DMS79 (cell line): ENCODE measurements around the gene CDH4.
A peak's percentile ranks its signal among the peaks of the same experiment; 100 is the strongest.

Source experiments
- DNase-seq: peaks from one replicate; lab custom pipeline; 2025; lab: John Stamatoyannopoulos, UW

CDH4 gene

DNA sequence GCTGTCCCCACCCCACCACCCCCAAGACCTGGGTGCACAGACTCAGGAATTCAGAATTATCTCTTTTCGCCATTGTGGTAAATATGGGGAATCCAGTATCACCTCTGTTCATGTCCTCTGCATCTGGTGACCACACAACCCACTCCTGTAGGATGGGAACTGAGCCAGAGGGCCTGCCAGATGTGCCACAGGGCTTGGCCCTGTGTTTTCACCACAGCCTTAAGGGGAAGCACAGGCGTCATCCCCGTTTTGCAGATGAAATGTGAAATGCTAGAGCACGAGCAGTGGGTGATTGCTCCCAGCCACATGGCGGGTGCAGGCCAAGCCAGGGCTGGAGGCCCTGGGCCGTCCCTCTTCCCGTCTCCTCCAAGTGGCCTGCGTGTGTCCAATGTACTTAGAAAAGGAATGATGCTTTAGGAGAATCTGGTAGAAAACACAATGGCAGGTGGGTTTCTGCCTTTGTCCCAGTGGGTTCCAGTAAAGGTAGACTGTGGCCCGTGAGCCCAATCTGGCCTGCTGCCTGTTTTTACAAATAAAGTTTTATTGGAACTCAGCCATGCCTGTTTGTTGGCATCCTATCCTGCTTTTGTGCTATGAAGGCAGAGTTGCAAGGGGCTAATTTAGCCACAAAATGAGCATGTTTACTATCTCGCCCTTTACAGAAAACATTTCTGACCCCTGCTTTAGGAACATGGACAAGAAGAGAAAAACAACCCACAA lies 309.2 kb downstream of the CDH4 start:
- DNase-seq: no peak

DNA sequence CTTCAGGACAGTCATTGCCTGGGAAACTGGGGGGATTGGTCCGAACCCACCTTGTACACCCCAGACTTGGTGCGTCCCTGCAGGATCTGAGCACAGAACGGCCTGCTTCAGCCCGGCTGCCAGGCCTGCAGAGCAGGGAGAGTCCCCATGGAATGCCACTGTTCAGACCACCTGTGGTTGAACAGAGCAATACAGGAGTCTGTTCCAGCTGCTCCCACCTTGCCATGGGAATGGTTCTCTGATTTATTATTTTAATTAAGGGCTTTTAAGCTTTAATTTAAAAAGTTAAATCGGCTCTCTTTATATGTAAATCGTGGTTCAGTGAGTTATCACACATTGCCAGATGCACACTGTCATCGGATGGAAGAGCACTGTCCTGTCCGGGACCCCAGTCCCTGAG lies 310.4 kb downstream of the CDH4 start:
- DNase-seq: no peak

DNA sequence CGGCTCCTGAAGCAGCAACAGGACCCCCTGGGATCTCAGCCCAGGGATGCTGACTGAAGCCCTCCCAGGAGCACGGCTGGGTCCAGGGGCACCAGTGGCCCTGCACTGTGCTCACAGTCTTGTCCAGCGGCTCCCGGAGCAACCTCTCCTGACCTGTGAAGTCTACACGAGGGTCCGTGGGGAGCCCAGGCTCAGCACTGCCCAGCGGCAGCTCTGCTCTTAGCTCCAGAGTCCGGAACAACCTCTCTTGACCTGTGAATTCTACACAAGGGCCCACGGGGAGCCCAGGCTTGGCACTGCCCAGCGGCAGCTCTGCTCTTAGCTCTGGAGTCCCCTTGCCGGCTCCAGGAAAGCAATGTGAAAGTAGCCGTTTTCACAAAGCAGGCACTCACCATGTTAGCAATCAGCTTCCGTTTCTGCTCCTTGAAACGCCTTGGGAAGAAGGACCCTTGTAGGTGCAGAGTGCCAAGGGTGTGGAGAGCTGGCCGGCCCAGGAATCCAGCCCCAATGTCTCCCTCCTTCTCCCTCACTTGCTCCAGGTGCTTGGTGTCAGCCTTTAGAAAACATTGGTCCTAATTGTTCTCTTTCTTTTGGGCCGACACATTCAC lies 310.9 kb downstream of the CDH4 start:
- peak; percentile 42 for DNase-seq

DNA sequence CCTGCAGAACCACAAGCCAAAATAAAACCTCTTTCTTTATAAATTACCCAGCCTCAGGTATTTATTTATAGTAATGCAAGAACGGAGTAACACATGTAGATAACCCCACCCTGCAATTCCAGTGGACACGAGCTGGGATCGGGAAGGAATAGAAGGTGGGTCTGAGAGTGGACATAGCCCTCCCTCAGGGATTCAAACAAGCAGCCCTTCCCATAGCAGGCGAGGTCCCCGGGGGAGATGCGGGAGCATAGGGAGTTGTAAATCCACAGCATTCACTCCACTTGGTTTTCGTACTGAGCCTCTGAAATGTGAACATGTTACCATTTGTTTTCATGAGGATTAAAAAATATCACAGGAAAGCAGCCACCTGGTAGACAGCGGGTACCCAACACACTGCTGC lies 312.6 kb downstream of the CDH4 start:
- no peak for DNase-seq

DNA sequence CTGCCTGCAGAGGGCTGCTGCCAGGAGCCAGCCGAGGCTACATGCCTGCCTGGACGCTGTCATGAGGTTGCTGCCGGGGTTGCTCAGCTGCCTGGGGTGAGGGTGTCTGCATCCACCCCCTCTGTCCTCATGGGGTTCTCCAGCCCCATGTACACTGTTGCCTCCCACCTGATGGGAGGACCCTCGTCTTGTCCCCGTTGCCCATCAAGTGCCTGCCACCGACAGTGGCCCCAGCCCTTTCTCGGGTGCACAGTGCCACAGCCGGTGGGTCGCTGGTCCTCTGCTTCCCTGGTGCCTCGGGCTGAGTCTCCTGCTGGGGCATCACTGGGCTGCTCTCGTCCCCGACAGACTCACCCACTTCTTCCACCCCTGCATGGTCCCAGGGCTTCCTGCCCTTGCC lies 313.7 kb downstream of the CDH4 start:
- no peak for DNase-seq

DNA sequence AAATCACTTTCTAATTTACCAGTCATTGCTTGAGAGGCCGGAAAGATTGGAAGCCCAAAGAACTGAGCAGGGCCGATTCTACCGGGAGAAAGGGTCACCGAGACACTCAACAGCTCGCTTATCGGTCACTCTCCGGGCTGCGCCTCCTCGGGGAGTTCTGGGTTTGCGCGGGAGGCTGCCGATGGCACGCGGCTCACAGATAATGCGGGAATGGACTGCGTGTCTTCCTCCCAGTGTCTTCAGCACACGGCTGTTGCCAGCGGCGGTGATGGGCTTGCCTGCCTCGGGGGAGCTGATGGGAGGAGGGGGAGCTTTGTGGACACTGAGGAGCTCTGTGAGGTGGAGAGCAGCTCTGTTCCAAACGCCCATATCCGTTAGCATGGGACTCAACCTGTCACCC lies 314.6 kb downstream of the CDH4 start:
- DNase-seq: no peak

DNA sequence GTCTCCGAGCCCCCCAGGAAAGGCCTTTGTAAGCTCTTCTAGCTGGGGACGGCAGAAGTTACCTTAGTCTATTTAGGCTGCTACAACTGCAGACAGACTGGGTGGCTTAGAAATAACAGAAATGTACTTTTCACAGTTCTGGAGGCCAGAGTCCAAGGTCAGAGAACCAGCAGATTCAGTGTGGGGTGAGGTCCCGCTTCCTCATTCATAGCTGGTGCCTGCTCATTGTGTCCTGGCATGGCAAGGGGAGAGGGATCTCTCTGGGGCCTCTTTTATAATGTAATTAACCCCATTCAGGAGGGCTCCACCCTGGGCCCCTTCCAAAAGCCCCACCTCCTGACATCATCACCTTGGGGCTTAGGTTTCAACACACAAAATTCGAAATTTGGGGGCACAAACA lies 315.1 kb downstream of the CDH4 start:
- DNase-seq: no peak

DNA sequence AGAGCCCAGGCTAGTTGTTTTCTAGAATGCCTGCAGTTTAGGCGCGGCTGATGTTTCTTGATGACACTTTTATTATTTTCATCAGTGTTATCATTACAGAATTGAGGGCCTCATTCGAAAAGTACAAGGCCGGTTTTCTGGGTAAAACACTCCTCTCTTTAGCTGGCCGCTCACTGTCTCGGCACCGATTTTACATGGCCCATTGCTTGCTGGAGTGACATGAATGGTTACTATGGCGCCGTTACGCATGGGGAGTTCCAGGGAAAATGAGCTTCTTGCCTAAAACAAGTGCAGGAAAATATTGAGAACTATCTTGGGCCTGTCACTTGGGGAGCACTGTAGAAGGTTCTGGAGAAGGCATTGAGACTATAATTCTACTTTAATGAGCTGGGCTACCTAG lies 317.8 kb downstream of the CDH4 start:
- DNase-seq: peak; percentile 84

DNA sequence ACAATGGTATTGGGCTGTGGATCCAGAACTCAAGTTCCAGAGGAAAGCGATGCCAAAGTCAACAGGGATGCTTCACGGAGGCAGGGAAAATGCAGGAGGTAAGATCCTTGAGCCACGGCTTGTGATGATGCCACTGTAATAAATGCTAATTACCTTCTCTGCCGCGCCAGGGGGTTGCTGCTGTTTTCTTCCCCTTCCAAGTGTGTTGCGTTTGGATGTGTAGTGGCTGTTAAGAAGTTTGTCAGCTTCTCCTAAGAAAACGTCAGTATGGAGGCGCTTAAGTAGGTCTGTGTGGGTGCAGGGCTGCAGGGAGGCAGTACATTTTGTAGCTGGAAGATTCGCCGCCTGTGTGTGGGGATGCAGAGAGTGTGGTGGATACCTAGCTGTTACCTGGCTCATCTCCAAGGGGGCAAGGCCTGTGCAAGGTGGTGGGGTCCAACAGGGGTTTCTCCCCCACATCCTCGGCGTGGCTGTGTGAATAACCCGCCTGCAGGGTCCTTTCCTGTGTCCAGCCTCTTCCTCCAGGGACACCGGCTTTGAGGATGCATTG lies 318.7 kb downstream of the CDH4 start:
- peak; percentile 60 for DNase-seq

DNA sequence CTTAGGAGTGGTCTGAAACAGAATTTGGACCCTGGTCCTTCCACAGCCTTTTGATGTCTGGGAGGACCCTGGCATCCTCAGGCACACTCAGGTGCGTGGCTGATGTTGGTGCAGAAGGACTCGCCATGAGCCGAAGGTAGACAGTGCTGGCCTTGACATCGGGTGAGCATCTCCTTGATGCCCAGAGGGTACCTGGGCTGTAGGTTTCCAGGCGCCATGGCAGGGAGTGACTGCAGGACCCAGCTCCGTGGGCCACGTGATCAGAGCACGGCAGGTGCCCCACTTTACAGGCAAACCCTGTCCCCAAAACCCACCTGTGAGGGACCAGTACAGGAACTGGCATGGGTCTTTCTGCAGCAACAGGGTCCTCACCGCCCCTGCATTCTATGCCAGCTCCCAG lies 319.2 kb downstream of the CDH4 start:
- DNase-seq: no peak

DNA sequence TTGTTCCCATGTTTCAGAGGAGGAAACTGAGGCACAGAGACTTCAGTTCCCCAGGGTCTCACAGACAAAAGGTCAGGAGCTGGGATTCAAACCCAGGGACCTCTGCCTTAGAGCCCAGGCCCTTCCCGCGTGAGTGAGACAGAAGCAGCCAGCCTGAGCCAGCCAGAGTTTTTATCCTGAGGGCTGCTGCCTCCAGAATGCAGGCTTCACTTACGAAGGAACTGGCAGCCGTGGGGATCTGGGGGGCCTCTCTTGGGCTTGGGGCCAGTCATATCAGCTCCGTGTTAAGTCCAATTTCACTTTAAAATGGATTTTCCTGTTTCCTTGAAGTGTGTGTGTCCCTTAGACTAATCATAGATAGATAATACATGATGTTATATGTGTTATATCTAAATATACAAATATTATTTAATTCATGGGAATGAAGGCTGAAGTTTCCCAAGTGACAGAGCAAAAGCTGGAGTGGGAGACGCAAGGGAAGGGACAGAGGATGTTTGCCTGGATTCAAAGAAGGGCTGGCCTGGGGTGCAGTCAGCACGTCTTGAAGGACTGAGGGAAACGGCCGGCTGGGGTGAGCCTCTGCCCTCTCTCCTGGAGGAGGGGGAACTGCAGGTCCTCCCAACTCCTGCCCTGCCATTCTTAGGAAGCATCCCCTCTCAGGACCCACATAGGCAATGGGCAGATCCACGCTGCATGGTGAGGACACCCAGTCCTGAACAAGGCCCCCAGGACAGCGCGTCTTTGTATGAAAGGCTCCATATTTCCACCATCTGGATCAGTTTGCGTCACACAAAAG lies 320.1 kb downstream of the CDH4 start:
- DNase-seq: no peak

DNA sequence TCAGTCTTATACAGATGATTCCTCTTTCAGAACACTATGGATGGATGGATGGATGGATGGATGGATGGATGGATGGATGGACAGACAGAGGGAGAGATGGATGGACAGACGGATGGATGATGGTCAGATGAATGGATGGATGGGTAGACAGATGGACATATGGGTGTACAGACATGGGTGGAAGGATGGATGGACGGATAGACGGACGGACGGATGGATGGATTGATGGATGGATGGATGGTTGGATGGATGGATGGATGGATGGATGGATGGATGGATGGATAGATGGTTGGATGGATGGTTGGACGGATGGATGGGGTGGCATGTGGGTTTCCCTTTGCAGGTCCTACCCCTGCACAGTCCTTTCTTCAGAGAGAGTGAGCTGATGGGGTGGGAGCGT lies 320.7 kb downstream of the CDH4 start:
- no peak for DNase-seq

DNA sequence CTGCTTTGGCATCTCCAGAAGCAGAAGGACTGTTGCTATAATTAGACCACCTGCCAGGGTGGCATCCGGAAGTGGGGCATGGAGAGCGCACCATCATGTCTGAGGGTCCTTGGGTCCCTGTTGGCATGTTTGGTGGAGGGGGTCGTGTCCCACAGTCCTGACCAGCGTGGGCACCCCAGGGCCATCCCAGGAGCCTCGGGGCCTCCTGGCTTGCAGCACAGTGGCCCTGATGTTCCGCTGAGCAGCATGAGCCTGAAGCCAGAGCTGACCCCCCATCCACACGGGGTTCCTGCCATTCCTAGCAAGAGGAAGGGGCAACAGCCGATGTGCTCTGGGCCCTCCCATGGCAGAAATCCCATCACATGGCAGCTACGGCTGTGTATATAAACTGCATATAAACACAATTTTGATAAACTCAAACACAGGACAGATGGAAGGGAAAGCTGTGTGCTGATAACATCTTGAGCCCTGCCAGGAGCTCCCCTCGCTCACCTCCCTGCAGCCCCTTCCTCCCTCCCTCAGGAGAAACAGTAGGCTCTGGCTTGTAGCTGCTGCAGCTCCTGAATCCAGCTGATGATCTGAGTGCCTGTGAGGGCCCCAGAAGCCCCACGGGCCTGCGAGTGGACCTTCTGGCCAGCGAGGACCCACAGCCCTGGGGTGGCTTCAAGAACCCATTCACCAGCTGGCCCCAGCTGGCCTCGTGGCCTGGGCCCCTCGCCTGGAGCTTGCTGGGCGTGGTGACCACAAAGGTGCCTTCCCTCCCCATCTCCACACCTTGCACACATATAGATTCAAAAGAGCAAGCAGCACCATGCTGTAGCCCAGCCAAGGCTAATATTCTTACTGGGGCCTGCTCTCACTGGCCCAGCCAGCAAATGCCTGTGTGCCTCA lies 321.6 kb downstream of the CDH4 start:
- DNase-seq: no peak

DNA sequence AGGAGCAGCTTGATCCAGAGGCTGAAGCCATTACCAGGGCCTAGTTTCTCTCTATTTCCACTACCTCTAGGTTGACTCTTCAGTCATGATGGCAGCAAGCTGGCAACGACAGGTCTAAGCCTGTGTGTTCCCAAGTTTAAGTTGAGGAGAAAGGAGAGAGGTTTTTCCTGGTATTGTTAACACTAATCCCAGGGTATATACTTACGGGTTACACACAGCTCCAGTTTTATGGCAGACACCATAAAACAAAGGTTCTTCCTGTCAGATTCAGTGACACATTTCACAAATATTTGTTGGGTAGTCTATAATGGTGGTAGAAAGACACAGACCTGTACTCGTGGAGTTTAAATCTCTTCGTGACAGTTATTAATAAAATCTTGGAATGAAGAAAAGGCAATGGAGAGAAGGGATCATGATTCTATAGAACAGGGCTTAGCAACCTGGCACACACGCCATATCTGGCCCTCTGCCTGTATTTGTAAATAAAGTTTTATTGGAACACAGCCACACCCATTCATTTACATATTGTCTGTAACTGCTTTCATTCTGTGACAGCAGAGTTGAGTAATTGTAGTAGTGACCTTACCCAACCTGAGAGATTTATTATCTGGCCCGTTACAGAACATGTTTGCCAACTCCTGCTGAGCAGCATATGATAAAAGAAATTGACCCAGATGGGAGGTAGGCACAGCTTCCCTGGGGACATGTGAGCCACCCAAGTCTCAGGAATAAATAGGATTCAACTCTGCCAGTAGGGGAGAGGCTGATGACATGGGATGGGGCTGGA lies 323.3 kb downstream of the CDH4 start:
- no peak for DNase-seq

DNA sequence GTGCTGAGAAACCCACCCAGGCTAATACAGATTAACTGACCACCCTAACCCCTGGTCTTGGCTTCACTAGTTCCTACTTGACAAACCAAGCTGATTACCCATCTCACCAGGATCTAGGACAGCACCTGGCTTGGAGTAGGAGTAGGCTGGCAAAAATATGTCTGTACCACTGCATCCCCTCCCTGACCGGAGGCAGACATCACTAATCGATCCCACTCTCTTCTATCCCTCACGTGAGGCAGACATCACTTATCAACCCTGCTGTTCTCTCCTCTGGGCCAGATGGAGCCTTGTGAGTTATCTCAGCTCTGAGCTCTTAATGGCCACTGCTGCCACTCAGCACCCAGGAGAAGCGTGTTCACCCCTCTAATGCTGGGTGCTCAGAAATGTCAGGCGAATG lies 324.3 kb downstream of the CDH4 start:
- no peak for DNase-seq

DNA sequence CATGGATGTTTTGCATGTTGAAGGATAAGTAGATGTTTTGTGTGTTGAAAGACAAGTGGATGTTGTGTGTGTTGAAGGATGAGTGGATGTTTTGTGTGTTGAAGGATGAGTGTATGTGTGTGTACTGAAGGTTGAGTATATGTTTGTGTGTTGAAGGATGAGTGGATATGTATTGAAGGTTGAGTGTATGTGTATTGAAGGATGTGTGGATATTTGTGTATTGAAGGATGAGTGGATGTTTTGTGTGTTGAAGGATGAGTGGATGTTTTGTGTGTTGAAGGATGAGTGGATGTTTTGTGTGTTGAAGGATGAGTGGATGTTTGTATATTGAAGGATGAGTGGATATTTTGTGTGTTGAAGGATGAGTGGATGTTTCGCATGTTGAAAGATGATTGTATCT lies 325.0 kb downstream of the CDH4 start:
- DNase-seq: no peak

DNA sequence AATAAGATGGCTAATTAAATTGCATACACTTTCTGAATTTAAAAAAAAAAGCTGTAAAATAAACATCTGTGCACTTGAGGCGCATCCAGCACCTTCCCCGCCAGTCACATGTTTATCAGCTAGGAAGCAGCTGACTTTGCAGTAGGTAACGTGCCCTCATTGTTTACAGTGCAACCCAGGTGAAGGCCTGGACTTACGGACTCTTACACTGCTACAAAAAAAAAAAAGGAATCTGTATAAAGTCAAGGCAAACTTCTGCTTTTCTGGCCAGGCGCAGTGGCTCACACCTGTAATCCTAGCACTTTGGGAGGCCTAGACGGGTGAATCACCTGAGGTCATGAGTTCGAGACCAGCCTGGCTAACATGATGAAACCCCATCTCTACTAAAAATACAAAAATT lies 327.8 kb downstream of the CDH4 start:
- no peak for DNase-seq

DNA sequence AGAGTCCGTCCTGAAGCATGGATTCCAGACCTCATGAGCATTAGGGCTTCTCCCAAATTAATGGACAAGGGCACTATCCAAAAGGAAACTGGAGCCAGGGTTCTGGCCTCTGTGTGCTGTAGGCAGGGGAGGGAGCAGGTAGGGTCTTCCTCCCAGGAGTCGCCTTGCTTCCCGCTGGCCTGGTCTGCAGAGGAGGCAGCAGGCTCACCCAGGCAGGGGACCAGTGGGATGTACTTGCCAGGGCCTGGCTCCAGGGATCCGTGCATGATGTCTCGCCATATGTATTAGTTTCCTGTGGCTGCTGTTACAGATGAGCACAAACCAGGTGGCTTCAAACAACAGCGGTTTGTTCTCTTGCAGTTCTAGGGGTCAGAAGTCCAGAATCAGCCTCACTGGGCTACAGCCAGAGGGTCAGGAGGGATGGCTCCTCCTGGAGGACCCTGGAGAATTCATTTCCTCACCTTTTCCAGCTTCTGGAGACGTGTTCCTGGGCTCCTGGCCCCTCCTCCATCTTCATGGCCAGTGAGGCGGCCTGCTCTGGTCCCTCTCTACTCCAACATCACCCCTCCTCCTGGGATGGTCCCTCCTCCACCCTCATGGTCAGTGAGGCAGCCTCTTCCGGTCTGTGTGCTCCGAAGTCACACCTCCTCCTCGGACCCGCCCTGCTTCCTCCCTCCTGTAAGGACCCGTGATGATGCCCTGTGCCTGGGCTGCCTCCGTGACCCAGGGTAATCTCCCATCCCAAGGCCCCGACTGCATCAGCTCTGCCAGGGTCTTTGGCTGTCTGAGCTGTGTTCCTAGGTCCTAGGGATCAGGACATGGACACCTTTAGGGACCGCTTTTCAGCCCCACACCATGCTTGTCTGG lies 329.1 kb downstream of the CDH4 start:
- no peak for DNase-seq

DNA sequence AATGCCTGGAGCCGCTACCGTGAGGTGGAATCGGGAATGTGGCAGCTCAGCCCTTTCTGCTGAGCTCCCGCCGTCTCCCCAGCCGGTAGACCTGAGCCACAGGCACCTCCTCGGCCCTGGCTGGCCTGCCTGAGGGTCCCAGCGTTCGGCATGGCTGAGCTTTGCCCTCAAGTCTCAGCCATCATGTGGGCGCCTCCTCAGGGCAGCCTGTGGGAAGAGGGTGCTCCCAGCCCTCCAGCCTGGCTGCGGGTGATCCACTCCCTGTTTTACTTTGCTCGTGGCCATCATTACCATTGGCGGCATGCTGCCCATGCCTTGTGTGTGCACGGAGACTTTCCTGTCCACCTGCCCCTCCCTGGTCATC lies 329.7 kb downstream of the CDH4 start:
- DNase-seq: no peak

DNA sequence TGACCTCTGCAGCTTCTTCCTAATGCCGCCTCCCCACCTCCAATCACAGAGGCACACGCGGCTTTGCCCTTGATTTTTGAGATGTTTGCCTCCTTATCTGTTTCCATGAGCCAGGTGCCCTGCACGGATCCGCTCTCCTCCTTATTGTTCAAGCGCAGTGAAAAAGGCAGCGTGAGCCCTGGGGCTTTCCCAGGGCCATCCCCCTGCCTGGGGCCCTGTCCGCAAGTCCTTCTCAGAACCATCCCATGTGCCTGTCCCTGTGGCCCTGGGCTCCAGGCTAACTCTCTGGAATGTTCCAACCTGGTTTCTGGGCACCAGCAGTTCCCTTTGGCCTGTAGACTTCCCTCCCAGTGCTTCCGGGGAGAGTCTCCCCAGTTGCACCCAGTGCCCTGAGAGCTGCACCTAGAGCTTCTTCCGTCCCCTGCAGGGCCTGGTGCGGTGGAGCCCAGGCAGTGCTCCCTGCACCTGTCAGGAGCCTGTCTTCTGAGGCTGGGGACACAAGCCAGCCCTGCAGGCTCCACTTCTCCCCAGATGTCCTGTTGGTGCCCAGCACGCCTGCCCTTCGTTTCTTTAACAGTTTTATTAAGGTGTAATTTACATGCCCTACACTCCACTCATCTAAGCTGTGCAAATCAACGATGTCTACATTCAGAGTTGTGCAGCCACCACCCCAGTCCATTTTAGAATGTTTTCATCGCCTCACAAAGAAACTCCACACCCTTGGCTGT lies 330.3 kb downstream of the CDH4 start:
- DNase-seq: no peak
